Esophagus (tissue), 2 donors: ENCODE data around the gene ADPRHL1. TPM values are rescaled to one million over a fixed set of nuclear protein-coding genes. Genes with fewer than 3 reads are reported as not detected.
"Not testable (repeated sequence)": the region's sequence is repeated elsewhere in the genome, so short reads cannot be mapped to it uniquely, and the experiment has no call there.

ENCODE experiments used
- H3K27ac ChIP-seq, 2 donors: one replicate each; pipeline ENCODE4 v1.5.1; 2013; ENCODE audit warnings: low read depth in 2 of 2, mild to moderate bottlenecking in 2 of 2, inconsistent platforms in 1 of 2, low read length in 1 of 2, moderate library complexity in 1 of 2
- H3K27me3 ChIP-seq, 2 donors: one replicate each; pipeline ENCODE4 v1.6.1; 2013; ENCODE audit warnings: low read length in 2 of 2, control low read depth in 1 of 2, mild to moderate bottlenecking in 1 of 2; ENCODE audit not compliant: insufficient read depth in 2 of 2, control insufficient read depth in 1 of 2
- H3K36me3 ChIP-seq, 2 donors: one replicate each; pipeline ENCODE4 v1.6.1; 2013; ENCODE audit warnings: low read length in 1 of 2; ENCODE audit not compliant: control insufficient read depth in 2 of 2, insufficient read depth in 2 of 2
- H3K4me1 ChIP-seq, 2 donors: one replicate each; pipeline ENCODE4 v1.6.1; 2013; ENCODE audit warnings: low read length in 1 of 2; ENCODE audit not compliant: control insufficient read depth in 2 of 2, insufficient read depth in 2 of 2
- H3K4me3 ChIP-seq, 2 donors: one replicate each; pipeline ENCODE4 v1.5.1; 2013; ENCODE audit warnings: low read length in 2 of 2, mild to moderate bottlenecking in 2 of 2, low read depth in 1 of 2, moderate library complexity in 1 of 2
- H3K9me3 ChIP-seq, 2 donors: one replicate each; pipeline ENCODE4 v1.6.1; 2013; ENCODE audit warnings: mild to moderate bottlenecking in 2 of 2, low read depth in 1 of 2, low read length in 1 of 2, moderate library complexity in 1 of 2; ENCODE audit not compliant: control insufficient read depth in 2 of 2, insufficient read depth in 1 of 2
- WGBS, 2 donors: extraction: QIAGEN DNeasy Blood & Tissue Kit; methylation state at CpG; one replicate each; pipeline ENCODE4 v1.1.7; 2013; 5-methylcytosine and 5-hydroxymethylcytosine counted together
- polyA plus RNA-seq, 2 donors: library from polyadenylated mRNA; stranded (reverse); fragments of 200-250 nt; gene quantifications; one replicate each; pipeline ENCODE4 v1.2.3, GENCODE V29; 2013
- donor health status: healthy with polysubstance abuse.
- donor health status: Bipolar disorder and iron deficiency.

ADPRHL1 gene
- polyA plus RNA-seq, 2 donors, result 0.51 to 0.89 TPM

DNA sequence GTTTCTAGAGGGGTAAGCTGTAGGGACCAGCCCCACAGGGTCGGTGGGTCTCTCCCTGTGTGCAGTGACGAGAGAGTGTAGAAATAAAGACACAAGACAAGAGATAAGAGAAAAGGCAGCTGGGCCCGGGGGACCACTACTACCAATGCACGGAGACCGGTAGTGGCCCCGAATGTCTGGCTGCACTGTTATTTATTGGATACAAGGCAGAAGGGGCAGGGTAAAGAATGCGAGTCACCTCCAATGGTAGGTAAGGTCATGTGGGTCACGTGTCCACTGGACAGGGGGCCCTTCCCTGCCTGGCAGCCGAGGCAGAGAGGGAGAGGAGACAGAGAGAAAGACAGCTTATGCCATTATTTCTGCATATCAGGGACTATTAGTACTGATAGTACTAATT, 2.9 kb downstream of the ADPRHL1 start:
- WGBS, 2 donors, result 87 to 90% methylated on average over 8 to 9 of the region's 9 CpGs
- peaks cover 0 to 11% of the 10 kb centered on the region in 2 donors for H3K4me1 ChIP-seq
- not testable (repeated sequence) for H3K4me3 ChIP-seq, H3K27ac ChIP-seq, H3K27me3 ChIP-seq, H3K36me3 ChIP-seq, H3K9me3 ChIP-seq

- peak overlapping the region; percentile 17 to 80 for H3K27ac ChIP-seq
- whole genome bisulfite sequencing, 2 donors, result 70 to 72% methylated on average over 13 of the region's 13 CpGs
Observed at GRCh38 chr13:113449693-113450347, 3.5 kb downstream of the ADPRHL1 start.

GRCh38 chr13:113448885-113449692, 4.2 kb downstream of the ADPRHL1 start:
- H3K4me3 ChIP-seq, result peak overlapping the region; percentile 38 to 44
- no peaks in the 10 kb centered on the region for H3K27me3 ChIP-seq
- peaks cover 0 to 11% of the 10 kb centered on the region in 2 donors for H3K4me1 ChIP-seq
- no peaks in the 10 kb centered on the region for H3K36me3 ChIP-seq
- H3K9me3 ChIP-seq, result peaks cover 0 to 4% of the 10 kb centered on the region in 2 donors
- 34 to 51% methylated on average over 29 of the region's 29 CpGs for WGBS, 2 donors
- peak overlapping the region; percentile 17 to 80 for H3K27ac ChIP-seq

More at GRCh38 chr13:113449693-113450347, 3.5 kb downstream of the ADPRHL1 start:
- Histone ChIP-seq H3K36me3 (peaks cover 0 to 3% of the 10 kb centered on the region in 2 donors), H3K4me1 (peaks cover 0 to 11% of the 10 kb centered on the region in 2 donors), H3K27me3 (no peaks in the 10 kb centered on the region), H3K9me3 (peaks cover 0 to 4% of the 10 kb centered on the region in 2 donors), H3K4me3 (peak overlapping the region; percentile 38 to 44)

DNA sequence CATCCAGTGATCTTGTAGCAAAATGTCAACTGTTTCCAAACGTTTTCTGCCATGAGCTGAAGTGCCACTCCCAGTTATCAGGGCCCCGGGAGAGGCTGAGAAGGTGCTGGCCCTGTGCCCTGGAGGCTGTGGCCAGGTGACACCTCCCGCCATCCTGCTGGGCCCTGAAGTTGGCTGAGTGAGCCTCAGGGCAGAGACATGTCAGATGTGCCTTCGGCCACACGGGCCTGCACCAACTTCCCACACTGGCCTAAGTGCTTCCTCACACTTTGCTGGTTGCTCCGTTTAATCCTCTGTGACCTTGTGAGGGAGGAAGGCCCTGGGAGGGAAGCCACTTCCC, 4.8 kb downstream of the ADPRHL1 start:
- Histone ChIP-seq H3K4me1 (peaks cover 0 to 11% of the 10 kb centered on the region in 2 donors), H3K36me3 (no peaks in the 10 kb centered on the region), H3K27ac (peak overlapping the region in 1 of 2 donors; percentile 80), H3K27me3 (no peaks in the 10 kb centered on the region), H3K4me3 (no peak overlapping the region), H3K9me3 (peaks cover 0 to 4% of the 10 kb centered on the region in 2 donors)
- 45 to 58% methylated on average over 6 of the region's 6 CpGs for whole genome bisulfite sequencing, 2 donors

DNA sequence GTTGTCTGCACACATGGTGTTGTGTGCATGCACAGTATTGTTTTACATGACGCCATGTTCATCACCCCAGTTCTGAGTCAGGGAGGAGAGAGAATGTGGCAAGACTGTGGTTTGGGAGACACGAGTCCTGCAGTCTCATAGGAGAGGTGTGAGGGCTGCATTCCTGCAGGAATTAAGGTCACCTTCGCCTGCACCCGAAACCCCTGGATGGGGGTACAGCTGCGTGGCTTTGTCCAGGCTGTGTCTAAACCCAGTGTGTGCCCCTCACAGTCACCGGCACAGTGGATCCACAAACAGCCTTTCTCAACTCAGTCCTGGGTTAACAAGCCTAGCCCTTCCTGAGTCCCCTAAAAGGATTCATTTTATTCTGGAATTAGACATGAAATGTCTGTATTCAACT, 5.7 kb downstream of the ADPRHL1 start:
- no peaks in the 10 kb centered on the region for H3K27me3 ChIP-seq
- 88 to 96% methylated on average over 6 of the region's 6 CpGs for WGBS, 2 donors
- no peak overlapping the region for H3K4me3 ChIP-seq
- peaks cover 0 to 4% of the 10 kb centered on the region in 2 donors for H3K9me3 ChIP-seq
- no peak overlapping the region for H3K27ac ChIP-seq
- peaks cover 0 to 11% of the 10 kb centered on the region in 2 donors for H3K4me1 ChIP-seq
- no peaks in the 10 kb centered on the region for H3K36me3 ChIP-seq

GRCh38 chr13:113446488-113446854, 6.8 kb downstream of the ADPRHL1 start:
- peaks cover 0 to 11% of the 10 kb centered on the region in 2 donors for H3K4me1 ChIP-seq
- 86 to 92% methylated on average over 9 of the region's 9 CpGs for WGBS, 2 donors

DNA sequence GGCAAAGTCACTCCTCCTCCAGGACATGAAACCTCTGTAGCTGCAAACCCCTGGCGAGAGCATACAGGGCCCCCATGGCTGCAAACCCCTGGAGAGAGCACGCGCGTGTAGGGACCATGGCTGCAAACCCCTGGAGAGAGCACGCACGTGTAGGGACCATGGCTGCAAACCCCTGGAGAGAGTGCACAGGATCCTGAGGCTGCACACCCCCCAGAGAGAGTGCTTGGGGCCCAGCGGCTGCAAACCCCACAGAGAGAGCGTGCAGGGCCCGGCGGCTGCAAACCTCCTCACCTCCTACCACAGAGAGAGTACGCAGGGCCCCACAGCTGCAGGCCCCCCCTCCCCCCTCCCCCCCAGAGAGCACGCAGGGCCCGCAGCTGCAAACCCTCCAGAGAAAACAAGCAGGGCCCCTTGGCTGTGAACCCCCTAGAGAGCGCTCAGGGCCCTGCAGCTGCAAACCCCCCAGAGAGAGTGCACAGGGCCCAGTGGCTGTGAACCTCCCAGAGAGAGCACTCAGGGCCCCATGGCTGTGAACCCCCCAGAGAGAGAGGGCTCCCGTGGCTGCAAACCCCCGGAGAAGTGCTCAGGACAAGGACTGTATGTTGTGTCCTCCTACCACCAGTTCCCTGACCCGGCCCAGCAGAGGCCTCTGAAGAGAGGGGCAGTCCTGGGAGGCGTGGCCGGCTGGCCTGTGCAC, 7.3 kb downstream of the ADPRHL1 start:
- H3K4me3 ChIP-seq, result no peak overlapping the region
- 64 to 68% methylated on average over 19 of the region's 19 CpGs for WGBS, 2 donors
- peaks cover 0 to 4% of the 10 kb centered on the region in 2 donors for H3K9me3 ChIP-seq
- peaks cover 0 to 11% of the 10 kb centered on the region in 2 donors for H3K4me1 ChIP-seq
- no peaks in the 10 kb centered on the region for H3K36me3 ChIP-seq
- no peak overlapping the region for H3K27ac ChIP-seq
- H3K27me3 ChIP-seq, result no peaks in the 10 kb centered on the region

More at GRCh38 chr13:113446488-113446854, 6.8 kb downstream of the ADPRHL1 start:
- H3K27me3 ChIP-seq, result no peaks in the 10 kb centered on the region
- peaks cover 0 to 4% of the 10 kb centered on the region in 2 donors for H3K9me3 ChIP-seq
- no peaks in the 10 kb centered on the region for H3K36me3 ChIP-seq
- H3K27ac ChIP-seq, result no peak overlapping the region
- no peak overlapping the region for H3K4me3 ChIP-seq

GRCh38 chr13:113443991-113444390, 9.3 kb downstream of the ADPRHL1 start:
- H3K27me3 ChIP-seq, result no peaks in the 10 kb centered on the region
- 95 to 99% methylated on average over 15 of the region's 15 CpGs for WGBS, 2 donors
- H3K4me1 ChIP-seq, result peaks cover 0 to 7% of the 10 kb centered on the region in 2 donors
- H3K4me3 ChIP-seq, result no peak overlapping the region
- H3K27ac ChIP-seq, result no peak overlapping the region
- no peaks in the 10 kb centered on the region for H3K36me3 ChIP-seq
- peaks cover 0 to 4% of the 10 kb centered on the region in 2 donors for H3K9me3 ChIP-seq

- Histone ChIP-seq H3K27me3 (no peaks in the 10 kb centered on the region), H3K9me3 (peaks cover 0 to 4% of the 10 kb centered on the region in 2 donors), H3K36me3 (no peaks in the 10 kb centered on the region), H3K4me1 (peaks cover 0 to 2% of the 10 kb centered on the region in 2 donors), H3K4me3 (no peak overlapping the region), H3K27ac (no peak overlapping the region)
- WGBS, 2 donors, result 85 to 99% methylated on average over 1 of the region's 1 CpG
Observed at GRCh38 chr13:113442985-113443362, 10.3 kb downstream of the ADPRHL1 start.
